ENCODE measurements around the gene LHX1.

LHX1 gene

GRCh38 chr17:36978810-36979564 lies 41.7 kb downstream of the LHX1 start (continued):
- no peak for TF ChIP-seq ESRRG (CRISPR knock-in tag; IDR thresholded peaks at IDR 0.05)

- ATAC-seq, result no peak
- no peak for TF ChIP-seq TCF4 (CRISPR knock-in tag; IDR thresholded peaks at IDR 0.05; ENCODE audit: borderline replicate concordance)
- TF ChIP-seq ARNTL (CRISPR knock-in tag; IDR thresholded peaks at IDR 0.05; ENCODE audit: borderline replicate concordance, low read depth), result no peak
- TF ChIP-seq CSDC2 (CRISPR knock-in tag; IDR thresholded peaks at IDR 0.05), result no peak
- no peak for TF ChIP-seq TSHZ2 (CRISPR knock-in tag; IDR thresholded peaks at IDR 0.05)
- TF ChIP-seq ZFP3 (CRISPR knock-in tag; IDR thresholded peaks at IDR 0.05), result no peak
- no peak for TF ChIP-seq ZNF8 (CRISPR knock-in tag; IDR thresholded peaks at IDR 0.05)
- no peak for TF ChIP-seq SNAI2 (CRISPR knock-in tag; IDR thresholded peaks at IDR 0.05)
- TF ChIP-seq RARB (CRISPR knock-in tag; IDR thresholded peaks at IDR 0.05), result no peak
Observed at GRCh38 chr17:36979565-36979941, 42.3 kb downstream of the LHX1 start.

- no peak for TF ChIP-seq ARNTL (CRISPR knock-in tag; IDR thresholded peaks at IDR 0.05; ENCODE audit: borderline replicate concordance, low read depth)
- TF ChIP-seq ZNF8 (CRISPR knock-in tag; IDR thresholded peaks at IDR 0.05), result no peak
- no peak for TF ChIP-seq PPARA (CRISPR knock-in tag; IDR thresholded peaks at IDR 0.05; ENCODE audit: borderline replicate concordance)
- no peak for TF ChIP-seq PATZ1 (CRISPR knock-in tag; IDR thresholded peaks at IDR 0.05; ENCODE audit: borderline replicate concordance)
- no peak for TF ChIP-seq ZC3H10 (CRISPR knock-in tag; IDR thresholded peaks at IDR 0.05)
- TF ChIP-seq POU6F1 (CRISPR knock-in tag; IDR thresholded peaks at IDR 0.05; ENCODE audit: borderline replicate concordance, low read depth), result no peak
- no peak for TF ChIP-seq ZNF565 (CRISPR knock-in tag; conservative IDR thresholded peaks at IDR 0.05; ENCODE audit: low read depth)
- TF ChIP-seq OSR1 (CRISPR knock-in tag; IDR thresholded peaks at IDR 0.05), result no peak
- no peak for TF ChIP-seq ZFP30 (CRISPR knock-in tag; IDR thresholded peaks at IDR 0.05)
- TF ChIP-seq SNAI2 (CRISPR knock-in tag; IDR thresholded peaks at IDR 0.05), result no peak
- TF ChIP-seq CSRNP3 (CRISPR knock-in tag; IDR thresholded peaks at IDR 0.05), result no peak
- no peak for TF ChIP-seq TCF4 (CRISPR knock-in tag; IDR thresholded peaks at IDR 0.05; ENCODE audit: borderline replicate concordance)
- TF ChIP-seq ISL1 (CRISPR knock-in tag; IDR thresholded peaks at IDR 0.05), result no peak
- ATAC-seq, result no peak
Observed at GRCh38 chr17:36980280-36980761, 43.0 kb downstream of the LHX1 start.

GRCh38 chr17:36983618-36984017 lies 46.3 kb downstream of the LHX1 start:
- ATAC-seq, result no peak
- TF ChIP-seq TOX (CRISPR knock-in tag; IDR thresholded peaks at IDR 0.05; ENCODE audit: borderline replicate concordance) (no peak), ZFP30 (CRISPR knock-in tag; IDR thresholded peaks at IDR 0.05) (no peak)
